HFF-Myc (cell line): ENCODE measurements around the gene ZNF655.

Source experiments
- DNase-seq: peaks from one replicate; pipeline ENCODE4 v3.0.0-alpha.2; 2011; ENCODE audit warnings: low read depth; ENCODE audit errors: extremely low read depth
- H3K4me3 ChIP-seq: replicated peaks from 2 replicates; pipeline ENCODE4 v1.5.1; 2011; ENCODE audit warnings: low read depth, mild to moderate bottlenecking, control low read depth, low read length
- TF ChIP-seq, protein P1 (sequence below): IDR thresholded peaks from 2 replicates; pipeline ENCODE4 v1.5.1; 2012; ENCODE audit warnings: mild to moderate bottlenecking, low read depth, low read length, control low read depth; ENCODE audit errors: missing control alignments

The ZNF655 gene

DNA sequence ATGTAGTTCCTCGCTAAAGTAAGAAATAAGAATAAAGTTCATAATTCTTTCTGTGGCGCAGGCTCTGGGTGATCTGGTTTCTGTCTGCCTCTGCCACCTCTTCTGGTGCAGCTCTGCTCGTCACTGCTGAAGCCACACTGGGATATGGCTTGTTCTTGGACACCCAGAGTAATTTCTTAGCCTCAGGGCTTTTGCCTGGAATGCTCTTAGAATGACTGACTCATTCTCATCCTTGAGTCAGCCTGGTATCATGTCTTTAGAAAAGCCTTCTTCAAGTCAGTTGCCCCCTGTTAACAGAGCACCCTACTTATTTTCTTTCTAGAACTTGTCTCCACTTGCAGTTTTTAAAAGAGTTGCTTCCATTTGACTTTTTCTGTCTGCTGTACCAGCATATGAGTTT, 60.3 kb downstream of the ZNF655 start:
- TF ChIP-seq, protein P1, sequence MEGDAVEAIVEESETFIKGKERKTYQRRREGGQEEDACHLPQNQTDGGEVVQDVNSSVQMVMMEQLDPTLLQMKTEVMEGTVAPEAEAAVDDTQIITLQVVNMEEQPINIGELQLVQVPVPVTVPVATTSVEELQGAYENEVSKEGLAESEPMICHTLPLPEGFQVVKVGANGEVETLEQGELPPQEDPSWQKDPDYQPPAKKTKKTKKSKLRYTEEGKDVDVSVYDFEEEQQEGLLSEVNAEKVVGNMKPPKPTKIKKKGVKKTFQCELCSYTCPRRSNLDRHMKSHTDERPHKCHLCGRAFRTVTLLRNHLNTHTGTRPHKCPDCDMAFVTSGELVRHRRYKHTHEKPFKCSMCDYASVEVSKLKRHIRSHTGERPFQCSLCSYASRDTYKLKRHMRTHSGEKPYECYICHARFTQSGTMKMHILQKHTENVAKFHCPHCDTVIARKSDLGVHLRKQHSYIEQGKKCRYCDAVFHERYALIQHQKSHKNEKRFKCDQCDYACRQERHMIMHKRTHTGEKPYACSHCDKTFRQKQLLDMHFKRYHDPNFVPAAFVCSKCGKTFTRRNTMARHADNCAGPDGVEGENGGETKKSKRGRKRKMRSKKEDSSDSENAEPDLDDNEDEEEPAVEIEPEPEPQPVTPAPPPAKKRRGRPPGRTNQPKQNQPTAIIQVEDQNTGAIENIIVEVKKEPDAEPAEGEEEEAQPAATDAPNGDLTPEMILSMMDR = no peak
- H3K4me3 ChIP-seq = no peak overlapping the region
- DNase-seq = peak; percentile 40

DNA sequence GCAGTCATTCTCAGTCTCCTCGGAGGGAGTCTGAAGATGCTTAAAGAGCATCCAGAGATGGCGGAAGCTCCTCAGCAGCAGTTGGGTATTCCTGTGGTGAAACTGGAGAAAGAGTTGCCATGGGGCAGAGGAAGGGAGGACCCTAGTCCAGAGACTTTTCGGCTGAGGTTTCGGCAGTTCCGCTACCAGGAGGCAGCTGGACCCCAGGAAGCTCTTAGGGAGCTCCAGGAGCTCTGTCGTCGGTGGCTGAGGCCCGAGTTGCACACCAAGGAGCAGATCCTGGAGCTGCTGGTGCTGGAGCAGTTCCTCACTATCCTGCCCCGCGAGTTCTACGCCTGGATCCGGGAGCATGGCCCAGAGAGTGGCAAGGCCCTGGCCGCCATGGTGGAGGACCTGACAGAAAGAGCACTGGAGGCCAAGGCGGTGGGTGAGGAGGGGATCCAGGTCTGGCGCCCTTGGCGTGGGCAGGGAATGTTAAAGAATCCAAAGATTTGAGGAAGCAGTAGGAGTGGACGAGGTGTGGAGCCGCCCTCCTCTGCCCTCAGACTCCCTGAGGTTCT, 61.2 kb downstream of the ZNF655 start:
- TF ChIP-seq, protein P1 = no peak
- no peak for DNase-seq
- no peak overlapping the region for H3K4me3 ChIP-seq

DNA sequence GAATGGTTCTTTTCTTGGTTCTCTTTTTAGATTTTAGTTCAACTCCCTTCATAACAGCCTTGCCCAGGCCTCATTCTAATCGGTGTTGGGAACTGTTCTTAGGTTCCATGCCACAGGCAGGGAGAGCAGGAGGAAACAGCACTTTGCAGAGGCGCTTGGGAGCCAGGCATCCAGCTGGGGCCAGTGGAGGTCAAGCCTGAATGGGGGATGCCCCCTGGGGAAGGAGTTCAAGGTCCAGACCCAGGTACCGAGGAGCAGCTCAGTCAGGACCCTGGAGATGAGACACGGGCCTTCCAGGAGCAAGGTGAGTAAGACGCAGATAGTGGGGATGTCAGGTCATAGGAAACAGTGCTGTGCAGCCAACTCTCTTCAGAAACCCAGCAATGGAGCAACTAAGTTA, 62.8 kb downstream of the ZNF655 start:
- H3K4me3 ChIP-seq = no peak overlapping the region
- TF ChIP-seq, protein P1 = no peak

DNA sequence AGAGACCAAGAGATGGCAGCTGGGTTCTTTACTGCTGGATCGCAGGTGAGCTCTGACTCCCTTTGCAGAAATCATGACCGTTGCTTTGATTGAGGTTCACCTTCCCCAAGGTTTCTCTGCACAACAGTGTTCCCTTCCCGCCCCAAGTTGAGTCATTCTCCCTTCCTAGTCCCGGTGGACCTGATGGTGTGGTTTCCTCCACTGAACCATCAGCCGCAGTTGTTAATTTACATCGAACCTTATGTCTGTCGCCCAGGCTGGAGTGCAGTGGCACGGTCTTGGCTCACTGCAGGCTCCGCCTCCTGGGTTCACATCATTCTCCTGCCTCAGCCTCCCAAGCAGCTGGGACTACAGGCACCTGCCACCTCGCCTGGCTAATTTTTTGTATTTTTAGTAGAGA, 64.2 kb downstream of the ZNF655 start:
- no peak overlapping the region for H3K4me3 ChIP-seq
- DNase-seq = no peak
- TF ChIP-seq, protein P1 = no peak

More for the DNA sequence above, 62.8 kb downstream of the ZNF655 start:
- DNase-seq = no peak

DNA sequence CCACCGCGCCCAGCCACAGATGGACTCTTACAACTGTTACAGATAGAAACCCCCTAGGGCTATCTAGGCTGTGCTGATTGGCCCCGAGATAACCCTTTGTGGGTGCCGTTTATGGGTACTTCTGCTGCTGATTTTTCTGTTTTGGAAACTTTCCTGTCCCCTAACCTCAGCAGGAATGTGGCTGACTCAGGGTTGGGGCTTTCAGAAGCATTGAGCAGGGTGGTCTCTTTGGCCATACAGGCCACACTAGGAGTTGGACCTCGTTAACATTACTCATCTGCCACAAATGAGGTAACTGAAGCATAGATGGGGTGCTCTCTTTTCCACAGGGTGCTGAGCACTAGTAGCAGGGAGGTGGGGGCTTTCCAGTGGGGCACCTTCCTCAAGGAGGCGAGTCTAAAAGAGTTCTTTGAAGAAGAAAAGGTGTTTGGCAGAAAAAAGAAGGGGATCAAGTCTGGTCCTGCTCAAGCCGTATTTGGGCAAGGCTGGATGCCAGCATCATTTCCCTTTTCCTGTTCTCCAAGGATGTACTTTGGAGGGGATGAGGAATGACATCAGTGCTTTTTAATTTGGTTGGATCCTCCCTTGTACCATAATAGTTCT, 64.8 kb downstream of the ZNF655 start:
- H3K4me3 ChIP-seq = no peak overlapping the region
- no peak for DNase-seq
- TF ChIP-seq, protein P1 = no peak

DNA sequence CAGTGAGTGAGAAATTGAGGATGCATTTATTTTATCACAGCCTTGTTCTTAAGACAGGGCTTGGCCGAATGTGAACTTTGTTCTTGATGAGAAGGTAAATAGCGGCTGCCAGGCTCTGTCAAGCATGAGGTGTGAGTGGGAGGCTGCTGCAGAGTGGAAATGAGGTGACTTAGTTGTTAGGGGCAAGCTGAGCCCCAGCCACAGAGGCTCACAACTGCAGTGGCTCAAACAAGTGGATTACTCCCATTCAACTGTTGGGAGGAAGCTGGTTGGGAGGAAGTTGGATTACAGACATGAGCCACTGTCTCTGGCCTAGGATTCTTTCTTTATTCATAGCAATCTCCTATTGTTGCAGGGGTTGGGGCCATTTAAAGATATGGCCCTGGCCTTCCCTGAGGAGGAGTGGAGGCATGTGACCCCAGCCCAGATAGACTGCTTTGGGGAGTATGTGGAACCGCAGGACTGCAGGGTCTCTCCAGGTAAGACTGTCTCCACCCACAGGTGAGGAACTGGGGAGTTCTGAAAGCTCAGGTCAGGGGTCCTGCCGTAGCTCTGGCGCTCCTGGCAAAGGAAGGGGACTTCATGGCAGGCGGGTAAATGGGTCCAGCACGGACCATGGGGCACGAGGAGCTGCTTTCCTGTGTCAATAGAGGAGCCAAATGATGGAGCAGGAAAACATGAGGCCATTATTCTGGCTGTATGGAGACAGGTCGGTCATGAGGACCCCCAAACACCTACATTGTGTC, 65.4 kb downstream of the ZNF655 start:
- H3K4me3 ChIP-seq = no peak overlapping the region
- no peak for DNase-seq
- TF ChIP-seq, protein P1 = no peak
